ENCODE measurements around the gene TOGARAM2. TPM values are rescaled to one million over a fixed set of nuclear protein-coding genes. Genes with fewer than 3 reads are reported as not detected.

Gene TOGARAM2
- total and polyA plus RNA-seq, 2 experiments from 2014 or later = 1.8 TPM

GRCh38 chr2:28941008-28941407, 40.1 kb upstream of the TOGARAM2 start (continued):
- TF ChIP-seq ZNF462 (CRISPR knock-in tag; IDR thresholded peaks at IDR 0.05) = no peak
- TF ChIP-seq EZH2phosphoT487 (IDR thresholded peaks at IDR 0.05; ENCODE audit: unreplicated experiment) = no peak
- no peak for TF ChIP-seq CREB1 (CRISPR knock-in tag; IDR thresholded peaks at IDR 0.05; ENCODE audit: low read depth)

- Mint-ChIP-seq H3K9me3 (peaks cover 21% of the 10 kb centered on the region), H3K27me3 (ENCODE audit: insufficient read depth, low read depth, poor library complexity) (peaks cover 11% of the 10 kb centered on the region), H3K4me3 (no peak overlapping the region), H3K4me1 (no peaks in the 10 kb centered on the region), H3K36me3 (ENCODE audit: low read depth) (peaks cover 95% of the 10 kb centered on the region), H3K27ac (no peak overlapping the region)
- Histone ChIP-seq H3K27me3 (ENCODE audit: insufficient read depth) (no peaks in the 10 kb centered on the region), H3K4me3 (no peak overlapping the region), H3K27ac (ENCODE audit: low read depth) (no peak overlapping the region), H3K79me2 (replicated peaks; ENCODE audit: insufficient read depth) (peaks cover 28% of the 10 kb centered on the region), H4K20me1 (replicated peaks; ENCODE audit: insufficient read depth) (peaks cover 26% of the 10 kb centered on the region; the same call in 1 of the 2 replicates), H2AFZ (no peak overlapping the region), H3K9me2 (ENCODE audit: insufficient read depth) (no peaks in the 10 kb centered on the region), H3F3A (replicated peaks; ENCODE audit: low read depth) (no peaks in the 10 kb centered on the region; the same call in 1 of the 2 replicates), H3K4me2 (no peak overlapping the region), H3K4me1 (ENCODE audit: insufficient read depth) (no peaks in the 10 kb centered on the region), H3K36me3 (ENCODE audit: insufficient read depth) (peaks cover 89% of the 10 kb centered on the region)
- DNase-seq (ENCODE audit: low spot score) = no peak
- ATAC-seq = no peak
- no peak for TF ChIP-seq POLR2AphosphoS5 (IDR thresholded peaks at IDR 0.05; ENCODE audit: low read depth)
- TF ChIP-seq NANOG (IDR thresholded peaks at IDR 0.05; ENCODE audit: borderline replicate concordance) = no peak
- no peak for TF ChIP-seq CREB1 (CRISPR knock-in tag; IDR thresholded peaks at IDR 0.05; ENCODE audit: low read depth)
- TF ChIP-seq ZNF462 (CRISPR knock-in tag; IDR thresholded peaks at IDR 0.05) = no peak
- TF ChIP-seq EZH2phosphoT487 (IDR thresholded peaks at IDR 0.05; ENCODE audit: unreplicated experiment) = no peak
- no peak for TF ChIP-seq STAT1 (IDR thresholded peaks at IDR 0.05; ENCODE audit: unreplicated experiment)
- no peak for TF ChIP-seq ZNF331 (CRISPR knock-in tag; IDR thresholded peaks at IDR 0.05; ENCODE audit: low read depth)
Observed at GRCh38 chr2:28944535-28945248, 36.4 kb upstream of the TOGARAM2 start.

All from GM23338 (cell line).